K562 (cell line): ENCODE data around the gene GLE1. TPM values are rescaled to one million over a fixed set of nuclear protein-coding genes. Genes with fewer than 3 reads are reported as not detected.

ENCODE experiments used
- ATF6 ChIP-seq: sonication (generic); formaldehyde crosslinking; IDR thresholded peaks from 2 replicates; pipeline ENCODE4 v1.4.0; 2020; ENCODE audit warnings: mild to moderate bottlenecking, missing genetic modification reagents
- CEBPG ChIP-seq, 3 experiments: fragments of 200-800 bp in 1 of 3; sonication (Bioruptor generic) in 1 of 3; sonication (generic) in 1 of 3; formaldehyde crosslinking in 1 of 3; IDR thresholded peaks in 2 of 3; conservative IDR thresholded peaks in 1 of 3; 2 replicates each; pipeline versions ENCODE4 v1.6.1 to v1.8.0; 2016 to 2022; ENCODE audit warnings: missing compliant biosample characterization in 2 of 3, missing genetic modification characterization in 2 of 3, mild to moderate bottlenecking in 1 of 3, missing genetic modification reagents in 1 of 3
- CREB3 ChIP-seq: fragments of 450-650 bp; conservative IDR thresholded peaks from 2 replicates; pipeline ENCODE4 v1.6.1; 2016; ENCODE audit warnings: missing genetic modification characterization, low read depth, mild to moderate bottlenecking, missing compliant biosample characterization, moderate library complexity
- ELF1 ChIP-seq: fragments of 200-800 bp; sonication (Bioruptor generic); IDR thresholded peaks from 2 replicates; pipeline ENCODE4 v1.6.1; 2016; ENCODE audit warnings: missing genetic modification characterization, missing compliant biosample characterization
- ETS1 ChIP-seq: conservative IDR thresholded peaks from 2 replicates; pipeline ENCODE4 v1.6.1; 2011; ENCODE audit warnings: low read depth, mild to moderate bottlenecking, low read length; ENCODE audit not compliant: control insufficient read depth
- ZBTB17 ChIP-seq: fragments of 450-650 bp; formaldehyde crosslinking; IDR thresholded peaks from 2 replicates; pipeline ENCODE4 v1.4.0; 2020; ENCODE audit warnings: mild to moderate bottlenecking
- ZNF280A ChIP-seq: fragments of 450-650 bp; IDR thresholded peaks from 2 replicates; pipeline ENCODE4 v1.6.1; 2018; ENCODE audit warnings: mild to moderate bottlenecking, low read depth; ENCODE audit not compliant: partially characterized antibody
- ZNF318 ChIP-seq, 2 experiments: fragments of 450-650 bp; IDR thresholded peaks; 2 replicates each; pipeline ENCODE4 v1.6.1; 2016; ENCODE audit warnings: mild to moderate bottlenecking in 2 of 2, borderline replicate concordance in 1 of 2, low read depth in 1 of 2, moderate library complexity in 1 of 2
- polyA plus RNA-seq, 8 experiments: library from polyadenylated mRNA; depleted of rRNA in 4 of 8; stranded (reverse) in 5 of 8; unstranded in 3 of 8; fragments of >200 nt; fragmentation: Nextera tagmentation in 2 of 8; fragmentation: Illumina TruSeq in 1 of 8; extraction: Ambion mirVana in 2 of 8; extraction: Trizol in 1 of 8; gene quantifications; 2 replicates each; pipeline versions ENCODE4 v1.2.1 to v1.2.3, GENCODE V29; 2011 to 2014; ENCODE audit warnings: inconsistent platforms in 1 of 8, missing spikeins in 1 of 8
- total RNA-seq, 7 experiments: library from RNA; depleted of rRNA in 6 of 7; stranded (reverse); fragments of >200 nt in 6 of 7; fragmentation: Illumina TruSeq in 2 of 7; extraction: Trizol in 2 of 7; gene quantifications; 2 replicates each; pipeline versions ENCODE4 v1.2.1 to v1.2.3, GENCODE V29; 2011 to 2021; ENCODE audit warnings: low replicate concordance in 1 of 7

The GLE1 gene
- total and polyA plus RNA-seq, 9 of the 15 experiments (the other 6 are each of a cell fraction or from before 2014, with no cell fraction given), result 15.9 to 44.8 (median 37.6) TPM

- TF ChIP-seq ZNF318 (IDR thresholded peaks at IDR 0.05; ENCODE audit: borderline replicate concordance in 1 of 2, low read depth in 1 of 2) (peak; percentile 79 to 93; a peak in 3 of 4 replicates), ZNF280A (no peak), ATF6 (CRISPR knock-in tag) (no peak), ELF1 (tag) (peak; percentile 66), ETS1 (0 out of 2 replicates have a peak, but pooled peaks have one; percentile 19), CREB3 (tag) (peak; percentile 96), ZBTB17 (CRISPR knock-in tag) (peak; percentile 71; the same call in 1 of the 2 replicates), CEBPG (CRISPR knock-in tag; IDR thresholded peaks at IDR 0.05) (peak; percentile 34; the same call in 1 of the 2 replicates), CEBPG (tag; conservative IDR thresholded peaks at IDR 0.05 in 1 of 2, IDR thresholded peaks at IDR 0.05 in 1 of 2) (no peak; a peak in 1 of 4 replicates)
These were observed 54.2 kb downstream of the GLE1 start (continued) for GRCh38 chr9:128558431-128559310.
